HUDEP-2 (cell line): ENCODE data around the gene CTNND2.

Experiments used
- DNase-seq, 76 experiments: peaks; one replicate each; lab custom pipeline; 2025; ENCODE audit not compliant: unreplicated experiment in 76 of 76; lab: John Stamatoyannopoulos, UW

Gene CTNND2

GRCh38 chr5:11607944-11608483, 296.2 kb downstream of the CTNND2 start:
- DNase-seq = no peak

GRCh38 chr5:11602298-11602697, 301.9 kb downstream of the CTNND2 start:
- DNase-seq = no peak

GRCh38 chr5:11599499-11599898, 304.7 kb downstream of the CTNND2 start:
- no peak for DNase-seq

- no peak for DNase-seq
Observed at GRCh38 chr5:11596657-11597071, 307.6 kb downstream of the CTNND2 start.

GRCh38 chr5:11596185-11596584, 308.1 kb downstream of the CTNND2 start:
- DNase-seq = no peak

GRCh38 chr5:11595045-11595444, 309.2 kb downstream of the CTNND2 start:
- no peak for DNase-seq

GRCh38 chr5:11594021-11594420, 310.2 kb downstream of the CTNND2 start:
- no peak for DNase-seq

- no peak for DNase-seq
Observed at GRCh38 chr5:11590475-11590874, 313.8 kb downstream of the CTNND2 start.

GRCh38 chr5:11588803-11589202, 315.4 kb downstream of the CTNND2 start:
- DNase-seq = no peak

- no peak for DNase-seq
Observed at GRCh38 chr5:11584017-11584416, 320.2 kb downstream of the CTNND2 start.

- no peak for DNase-seq
Observed at GRCh38 chr5:11579351-11579750, 324.9 kb downstream of the CTNND2 start.

- DNase-seq = no peak
Observed at GRCh38 chr5:11574787-11575186, 329.5 kb downstream of the CTNND2 start.

GRCh38 chr5:11573140-11573992, 330.9 kb downstream of the CTNND2 start:
- DNase-seq = no peak

GRCh38 chr5:11564706-11565105, 339.5 kb downstream of the CTNND2 start:
- DNase-seq = no peak

- DNase-seq = no peak
Observed at GRCh38 chr5:11563822-11564221, 340.4 kb downstream of the CTNND2 start.

- DNase-seq = no peak
Observed at GRCh38 chr5:11560915-11561697, 343.1 kb downstream of the CTNND2 start.

- DNase-seq = no peak
Observed at GRCh38 chr5:11557063-11557462, 347.2 kb downstream of the CTNND2 start.

GRCh38 chr5:11555171-11555570, 349.1 kb downstream of the CTNND2 start:
- no peak for DNase-seq

- DNase-seq = no peak
Observed at GRCh38 chr5:11547730-11548129, 356.5 kb downstream of the CTNND2 start.

GRCh38 chr5:11547140-11547539, 357.1 kb downstream of the CTNND2 start:
- no peak for DNase-seq

- no peak for DNase-seq
Observed at GRCh38 chr5:11540112-11540511, 364.1 kb downstream of the CTNND2 start.
